Measurements from ENCODE around the gene CEACAM1.

GRCh38 chr19:42475366-42475765, 52.9 kb downstream of the CEACAM1 start:
- TF ChIP-seq CTCF (IDR thresholded peaks at IDR 0.05) = no peak
- no peak for TF ChIP-seq NR2C2 (CRISPR knock-in tag; IDR thresholded peaks at IDR 0.05)
- TF ChIP-seq ATF2 (CRISPR knock-in tag; IDR thresholded peaks at IDR 0.05; ENCODE audit: borderline replicate concordance, low read depth) = no peak
- no peak for TF ChIP-seq TEAD4 (CRISPR knock-in tag; IDR thresholded peaks at IDR 0.05)
- TF ChIP-seq ESRRA (CRISPR knock-in tag; IDR thresholded peaks at IDR 0.05; ENCODE audit: borderline replicate concordance) = no peak
- TF ChIP-seq NFE2L1 (CRISPR knock-in tag; IDR thresholded peaks at IDR 0.05) = no peak
- TF ChIP-seq, protein P1, sequence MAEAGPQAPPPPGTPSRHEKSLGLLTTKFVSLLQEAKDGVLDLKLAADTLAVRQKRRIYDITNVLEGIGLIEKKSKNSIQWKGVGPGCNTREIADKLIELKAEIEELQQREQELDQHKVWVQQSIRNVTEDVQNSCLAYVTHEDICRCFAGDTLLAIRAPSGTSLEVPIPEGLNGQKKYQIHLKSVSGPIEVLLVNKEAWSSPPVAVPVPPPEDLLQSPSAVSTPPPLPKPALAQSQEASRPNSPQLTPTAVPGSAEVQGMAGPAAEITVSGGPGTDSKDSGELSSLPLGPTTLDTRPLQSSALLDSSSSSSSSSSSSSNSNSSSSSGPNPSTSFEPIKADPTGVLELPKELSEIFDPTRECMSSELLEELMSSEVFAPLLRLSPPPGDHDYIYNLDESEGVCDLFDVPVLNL (CRISPR knock-in tag; IDR thresholded peaks at IDR 0.05; ENCODE audit: borderline replicate concordance, low read depth) = no peak
- TF ChIP-seq IRF2 (CRISPR knock-in tag; IDR thresholded peaks at IDR 0.05; ENCODE audit: borderline replicate concordance, low read depth) = no peak
- no peak for TF ChIP-seq ELF4 (CRISPR knock-in tag; IDR thresholded peaks at IDR 0.05; ENCODE audit: low read depth)
- TF ChIP-seq MXD4 (CRISPR knock-in tag; IDR thresholded peaks at IDR 0.05; ENCODE audit: borderline replicate concordance) = no peak
- no peak for TF ChIP-seq ETV6 (CRISPR knock-in tag; IDR thresholded peaks at IDR 0.05)
- no peak for TF ChIP-seq TCF7 (CRISPR knock-in tag; IDR thresholded peaks at IDR 0.05; ENCODE audit: low read depth)

All from WTC11 (cell line).